ENCODE measurements around the gene SUPT20HL2.
"Not testable (repeated sequence)": the region's sequence is repeated elsewhere in the genome, so short reads cannot be mapped to it uniquely, and the experiment has no call there.

SUPT20HL2 gene

GRCh38 chrX:24314019-24314635 is at the start of gene SUPT20HL2:
SUPT20HL2 (minus strand) TSS chrX:24314069; CDS start chrX:24313315, 754 bp downstream.
- ATAC-seq: no peak
- TF ChIP-seq POU6F1 (CRISPR knock-in tag; IDR thresholded peaks at IDR 0.05; ENCODE audit: borderline replicate concordance, low read depth): no peak
- TF ChIP-seq OSR1 (CRISPR knock-in tag; IDR thresholded peaks at IDR 0.05): no peak
- TF ChIP-seq RARB (CRISPR knock-in tag; IDR thresholded peaks at IDR 0.05): no peak
- TF ChIP-seq TSHZ2 (CRISPR knock-in tag; IDR thresholded peaks at IDR 0.05): no peak
- TF ChIP-seq ZFP30 (CRISPR knock-in tag; IDR thresholded peaks at IDR 0.05): no peak
- no peak for TF ChIP-seq GLIS3 (CRISPR knock-in tag; IDR thresholded peaks at IDR 0.05)
- TF ChIP-seq PPARA (CRISPR knock-in tag; IDR thresholded peaks at IDR 0.05; ENCODE audit: borderline replicate concordance): no peak
- no peak for TF ChIP-seq BACH2 (CRISPR knock-in tag; IDR thresholded peaks at IDR 0.05; ENCODE audit: borderline replicate concordance)
- TF ChIP-seq ZC3H10 (CRISPR knock-in tag; IDR thresholded peaks at IDR 0.05): no peak
- no peak for TF ChIP-seq TCF4 (CRISPR knock-in tag; IDR thresholded peaks at IDR 0.05; ENCODE audit: borderline replicate concordance)
- TF ChIP-seq CSRNP3 (CRISPR knock-in tag; IDR thresholded peaks at IDR 0.05): no peak
- no peak for TF ChIP-seq ZNF565 (CRISPR knock-in tag; conservative IDR thresholded peaks at IDR 0.05; ENCODE audit: low read depth)
- TF ChIP-seq ARNTL (CRISPR knock-in tag; IDR thresholded peaks at IDR 0.05; ENCODE audit: borderline replicate concordance, low read depth): no peak
- TF ChIP-seq ISL1 (CRISPR knock-in tag; IDR thresholded peaks at IDR 0.05): no peak
- no peak for TF ChIP-seq SNAI2 (CRISPR knock-in tag; IDR thresholded peaks at IDR 0.05)

- ATAC-seq: not testable (repeated sequence)
These were observed 48.3 kb upstream of the SUPT20HL2 start for GRCh38 chrX:24362089-24362745.

- ATAC-seq: no peak
- TF ChIP-seq PPARA (CRISPR knock-in tag; IDR thresholded peaks at IDR 0.05; ENCODE audit: borderline replicate concordance): no peak
- TF ChIP-seq RARB (CRISPR knock-in tag; IDR thresholded peaks at IDR 0.05): no peak
- TF ChIP-seq OSR1 (CRISPR knock-in tag; IDR thresholded peaks at IDR 0.05): no peak
- no peak for TF ChIP-seq TCF4 (CRISPR knock-in tag; IDR thresholded peaks at IDR 0.05; ENCODE audit: borderline replicate concordance)
- no peak for TF ChIP-seq SNAI2 (CRISPR knock-in tag; IDR thresholded peaks at IDR 0.05)
- TF ChIP-seq TSHZ2 (CRISPR knock-in tag; IDR thresholded peaks at IDR 0.05): no peak
- TF ChIP-seq POU6F1 (CRISPR knock-in tag; IDR thresholded peaks at IDR 0.05; ENCODE audit: borderline replicate concordance, low read depth): no peak
- no peak for TF ChIP-seq ISL1 (CRISPR knock-in tag; IDR thresholded peaks at IDR 0.05)
- no peak for TF ChIP-seq ZC3H10 (CRISPR knock-in tag; IDR thresholded peaks at IDR 0.05)
- no peak for TF ChIP-seq CREB5 (CRISPR knock-in tag; IDR thresholded peaks at IDR 0.05; ENCODE audit: low read depth)
- TF ChIP-seq ZNF565 (CRISPR knock-in tag; conservative IDR thresholded peaks at IDR 0.05; ENCODE audit: low read depth): no peak
- no peak for TF ChIP-seq CSRNP3 (CRISPR knock-in tag; IDR thresholded peaks at IDR 0.05)
- no peak for TF ChIP-seq ZNF8 (CRISPR knock-in tag; IDR thresholded peaks at IDR 0.05)
- TF ChIP-seq ESRRG (CRISPR knock-in tag; IDR thresholded peaks at IDR 0.05): no peak
- TF ChIP-seq ZNF70 (CRISPR knock-in tag; IDR thresholded peaks at IDR 0.05): no peak
- no peak for TF ChIP-seq BACH2 (CRISPR knock-in tag; IDR thresholded peaks at IDR 0.05; ENCODE audit: borderline replicate concordance)
- TF ChIP-seq ZFP30 (CRISPR knock-in tag; IDR thresholded peaks at IDR 0.05): no peak
- TF ChIP-seq ZFP3 (CRISPR knock-in tag; IDR thresholded peaks at IDR 0.05): no peak
- no peak for TF ChIP-seq TOX (CRISPR knock-in tag; IDR thresholded peaks at IDR 0.05; ENCODE audit: borderline replicate concordance)
These were observed 46.4 kb upstream of the SUPT20HL2 start, which contains the start of gene SUPT20HL1 for GRCh38 chrX:24360272-24360671. SUPT20HL1 (plus strand) TSS chrX:24360639; CDS start chrX:24362761, 2,122 bp downstream.
